ENCODE results near the gene ABCG4.
"Not testable (repeated sequence)": the region's sequence is repeated elsewhere in the genome, so short reads cannot be mapped to it uniquely, and the experiment has no call there.

ABCG4 gene

DNA sequence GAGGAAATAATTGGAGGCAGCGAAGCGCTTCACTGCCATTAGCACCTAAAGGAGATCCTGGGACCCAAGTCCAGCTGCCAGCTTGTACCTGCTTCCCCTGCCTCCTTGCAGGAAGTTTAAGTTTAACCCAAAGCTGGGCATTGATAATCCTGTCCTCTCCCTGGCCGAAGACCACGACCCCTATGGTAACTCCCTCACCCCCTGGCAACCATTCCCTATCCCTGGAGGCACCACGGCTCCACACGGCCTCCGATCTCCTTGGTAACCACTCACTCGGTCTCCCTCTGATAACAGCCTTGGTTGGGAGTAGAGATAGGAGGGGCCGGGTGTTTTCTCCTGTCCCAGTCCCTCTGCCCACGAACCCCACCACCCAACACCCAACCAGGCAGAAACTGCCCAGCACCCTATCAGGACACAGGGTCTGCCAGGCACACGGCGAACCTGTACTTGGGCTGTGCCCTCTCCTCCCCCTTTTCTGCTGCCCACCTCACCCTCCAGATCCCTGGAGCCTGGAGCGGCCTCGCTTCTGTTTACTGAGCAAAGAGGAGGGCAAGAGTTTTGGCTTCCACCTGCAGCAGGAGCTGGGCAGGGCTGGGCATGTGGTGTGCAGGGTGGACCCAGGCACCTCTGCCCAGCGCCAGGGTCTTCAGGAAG lies 37.3 kb downstream of the ABCG4 start:
- DNase-seq: no peak

- DNase-seq: no peak
Observed at GRCh38 chr11:119187123-119187892, 38.5 kb downstream of the ABCG4 start.

DNA sequence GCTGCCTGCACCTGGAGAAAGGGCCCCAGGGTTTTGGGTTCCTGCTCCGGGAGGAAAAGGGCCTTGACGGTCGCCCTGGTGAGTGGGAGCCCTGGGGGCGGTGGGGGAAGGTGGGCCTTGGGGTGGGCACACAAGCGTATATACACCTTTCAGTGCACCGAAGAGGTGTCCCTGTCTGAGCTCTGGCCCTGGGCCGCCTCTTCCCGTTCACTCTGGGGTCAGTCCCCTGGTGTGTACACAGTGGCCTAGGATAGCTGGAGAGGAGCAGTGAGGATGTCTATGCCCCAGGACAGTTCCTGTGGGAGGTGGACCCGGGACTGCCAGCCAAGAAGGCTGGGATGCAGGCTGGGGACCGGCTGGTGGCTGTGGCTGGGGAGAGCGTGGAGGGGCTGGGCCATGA lies 39.2 kb downstream of the ABCG4 start:
- DNase-seq: no peak

GRCh38 chr11:119188887-119189286 lies 40.0 kb downstream of the ABCG4 start:
- no peak for DNase-seq

DNA sequence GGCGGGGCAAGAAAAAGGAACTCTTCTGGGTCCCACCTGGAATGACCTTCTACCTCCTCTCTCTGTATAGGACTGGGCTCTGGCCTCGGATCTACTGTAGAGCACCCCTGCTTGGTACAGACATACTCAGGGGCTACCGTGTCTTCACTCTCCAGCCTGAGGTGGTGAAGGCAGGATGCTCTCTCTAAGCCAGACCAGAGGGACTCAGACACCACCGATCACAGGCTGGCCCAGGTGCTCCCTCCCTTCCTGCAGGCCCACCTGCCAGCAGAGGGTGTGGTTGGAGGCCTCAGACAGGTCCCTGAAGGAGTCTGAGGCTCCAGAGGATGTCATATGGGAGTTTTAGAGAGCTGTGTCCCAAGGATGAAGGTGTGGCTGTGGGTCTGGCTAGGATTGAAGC lies 40.5 kb downstream of the ABCG4 start:
- no peak for DNase-seq

DNA sequence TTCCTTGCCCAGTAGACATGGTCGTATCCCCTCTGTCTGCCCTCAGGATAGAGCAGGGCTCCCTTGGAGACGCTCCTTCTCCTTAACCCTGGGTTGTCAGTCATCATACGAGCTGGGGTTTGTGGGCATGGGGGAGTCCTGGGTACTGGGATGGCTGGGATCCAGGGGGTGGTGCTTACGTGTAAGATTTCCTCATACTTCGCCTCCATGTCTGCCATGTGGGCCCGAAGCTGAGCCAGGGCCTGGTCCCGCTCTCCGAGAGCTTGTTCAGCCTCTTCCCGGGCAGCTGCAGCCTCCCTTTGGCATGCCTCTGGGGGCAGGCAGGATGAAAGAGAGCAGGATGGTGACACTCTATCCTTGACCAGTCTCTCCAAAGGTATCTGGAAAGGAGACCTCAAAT lies 41.7 kb downstream of the ABCG4 start:
- no peak for DNase-seq

GRCh38 chr11:119191265-119191664 lies 42.4 kb downstream of the ABCG4 start:
- DNase-seq: not testable (repeated sequence)

DNA sequence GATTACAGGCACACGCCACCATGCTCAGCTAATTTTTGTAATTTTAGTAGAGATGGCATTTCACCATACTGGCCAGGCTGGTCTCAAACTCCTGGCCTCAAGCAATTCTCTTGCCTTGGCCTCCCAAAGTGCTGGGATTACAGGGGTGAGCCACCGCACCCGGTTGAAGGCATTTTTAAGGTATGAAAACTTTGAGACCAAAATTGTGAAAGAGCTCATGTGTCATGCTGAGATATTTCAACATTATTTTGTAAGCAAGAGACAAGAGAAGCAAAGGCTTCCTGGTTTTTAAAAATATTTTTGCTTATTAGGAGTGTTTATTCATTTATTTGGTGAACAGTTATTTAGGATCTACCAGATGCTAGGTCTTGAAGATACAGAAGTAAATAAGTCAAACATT lies 43.3 kb downstream of the ABCG4 start:
- DNase-seq: no peak

- no peak for DNase-seq
Observed at GRCh38 chr11:119193001-119193400, 44.1 kb downstream of the ABCG4 start.

- no peak for DNase-seq
Observed at GRCh38 chr11:119193626-119194025, 44.8 kb downstream of the ABCG4 start.

DNA sequence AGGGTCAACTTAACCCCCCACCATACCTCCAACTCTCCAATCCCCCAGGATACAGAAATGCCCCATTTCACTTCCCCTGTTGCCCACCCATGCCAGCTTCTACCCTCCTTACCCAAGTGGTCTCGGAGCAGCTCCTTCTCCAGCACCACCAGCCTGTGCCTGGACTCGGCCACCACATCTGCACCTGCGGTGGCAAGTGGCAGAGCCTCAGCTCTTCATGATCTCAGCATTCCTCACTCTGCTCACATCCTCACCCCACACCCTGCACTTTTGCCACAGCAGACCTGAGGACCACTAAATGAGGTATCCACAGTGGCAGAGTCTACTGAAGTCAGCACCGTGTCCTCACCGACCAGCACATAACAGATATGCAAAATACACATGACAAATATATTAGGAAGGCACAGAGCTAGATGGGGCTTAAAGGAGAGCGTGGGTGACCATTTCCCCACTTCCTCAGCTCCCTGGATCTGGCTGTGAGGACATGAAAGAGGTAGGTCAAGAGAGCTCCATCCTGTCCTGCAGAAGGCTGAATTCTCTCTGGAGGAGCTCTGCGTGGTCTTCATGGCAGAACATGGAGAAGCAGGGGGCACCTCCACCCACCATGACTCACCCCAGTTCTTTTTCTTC lies 46.1 kb downstream of the ABCG4 start:
- no peak for DNase-seq

DNA sequence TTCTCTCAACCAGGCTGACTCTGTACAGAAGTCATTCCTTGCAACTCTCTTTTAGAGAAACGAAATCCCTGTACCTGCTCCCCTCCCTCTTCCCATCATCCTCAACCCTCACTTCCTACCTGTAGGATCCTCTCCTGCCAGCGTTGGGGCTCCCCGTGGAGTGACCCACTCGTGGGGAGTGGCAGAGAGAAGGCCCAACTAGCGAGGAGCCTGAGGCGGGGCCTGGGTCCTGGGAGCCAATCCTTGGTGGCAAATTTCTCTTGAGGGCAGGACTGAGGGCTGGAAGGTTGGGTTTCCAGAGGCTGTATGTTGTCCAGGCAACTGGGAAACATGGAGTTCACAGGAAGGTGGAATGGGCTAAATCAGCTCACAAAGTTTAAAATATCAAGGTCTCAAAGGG lies 46.8 kb downstream of the ABCG4 start:
- DNase-seq: no peak

- peak; percentile 91 for DNase-seq
Observed at GRCh38 chr11:119196833-119197483, 48.1 kb downstream of the ABCG4 start.

- DNase-seq: no peak
Observed at GRCh38 chr11:119198925-119199324, 50.1 kb downstream of the ABCG4 start.

DNA sequence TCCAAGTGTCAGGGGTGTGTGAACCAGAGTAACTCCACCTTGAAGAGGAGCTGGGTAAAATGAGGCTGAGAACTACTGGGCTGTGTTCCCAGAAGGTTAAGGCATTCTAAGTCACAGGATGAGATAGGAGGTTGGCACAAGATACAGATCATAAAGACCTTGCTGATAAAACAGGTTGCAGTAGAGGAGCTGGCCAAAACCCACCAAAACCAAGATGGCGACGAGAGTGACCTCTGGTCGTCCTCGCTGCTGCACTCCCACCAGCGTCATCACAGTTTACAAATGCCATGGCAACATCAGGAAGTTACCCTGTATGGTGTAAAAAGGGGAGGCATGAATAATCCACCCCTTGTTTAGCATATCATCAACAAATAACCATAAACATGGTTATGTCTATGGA lies 52.4 kb downstream of the ABCG4 start:
- not testable (repeated sequence) for DNase-seq

- DNase-seq: no peak
Observed at GRCh38 chr11:119202554-119202953, 53.7 kb downstream of the ABCG4 start.

- no peak for DNase-seq
Observed at GRCh38 chr11:119204066-119204465, 55.2 kb downstream of the ABCG4 start.

DNA sequence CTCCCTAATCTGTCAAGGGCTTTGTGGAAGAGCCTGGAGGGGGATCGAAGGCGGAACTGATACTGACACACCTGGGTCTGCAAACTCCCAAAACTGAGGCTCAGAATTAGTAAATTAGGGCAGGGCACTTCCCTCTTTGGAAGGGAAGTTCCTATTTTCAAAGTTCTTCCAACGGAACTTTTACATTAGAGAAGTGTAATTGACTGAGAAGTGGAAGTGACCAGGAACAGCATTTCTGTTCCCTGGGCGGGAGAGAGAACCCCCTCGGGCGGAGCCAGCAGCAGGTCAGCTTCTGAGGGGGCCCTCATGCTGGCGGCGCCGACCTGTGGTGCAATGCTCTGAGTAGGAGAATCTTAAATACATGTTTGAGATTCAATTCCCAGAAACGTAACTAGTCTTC lies 56.2 kb downstream of the ABCG4 start:
- DNase-seq: no peak

DNA sequence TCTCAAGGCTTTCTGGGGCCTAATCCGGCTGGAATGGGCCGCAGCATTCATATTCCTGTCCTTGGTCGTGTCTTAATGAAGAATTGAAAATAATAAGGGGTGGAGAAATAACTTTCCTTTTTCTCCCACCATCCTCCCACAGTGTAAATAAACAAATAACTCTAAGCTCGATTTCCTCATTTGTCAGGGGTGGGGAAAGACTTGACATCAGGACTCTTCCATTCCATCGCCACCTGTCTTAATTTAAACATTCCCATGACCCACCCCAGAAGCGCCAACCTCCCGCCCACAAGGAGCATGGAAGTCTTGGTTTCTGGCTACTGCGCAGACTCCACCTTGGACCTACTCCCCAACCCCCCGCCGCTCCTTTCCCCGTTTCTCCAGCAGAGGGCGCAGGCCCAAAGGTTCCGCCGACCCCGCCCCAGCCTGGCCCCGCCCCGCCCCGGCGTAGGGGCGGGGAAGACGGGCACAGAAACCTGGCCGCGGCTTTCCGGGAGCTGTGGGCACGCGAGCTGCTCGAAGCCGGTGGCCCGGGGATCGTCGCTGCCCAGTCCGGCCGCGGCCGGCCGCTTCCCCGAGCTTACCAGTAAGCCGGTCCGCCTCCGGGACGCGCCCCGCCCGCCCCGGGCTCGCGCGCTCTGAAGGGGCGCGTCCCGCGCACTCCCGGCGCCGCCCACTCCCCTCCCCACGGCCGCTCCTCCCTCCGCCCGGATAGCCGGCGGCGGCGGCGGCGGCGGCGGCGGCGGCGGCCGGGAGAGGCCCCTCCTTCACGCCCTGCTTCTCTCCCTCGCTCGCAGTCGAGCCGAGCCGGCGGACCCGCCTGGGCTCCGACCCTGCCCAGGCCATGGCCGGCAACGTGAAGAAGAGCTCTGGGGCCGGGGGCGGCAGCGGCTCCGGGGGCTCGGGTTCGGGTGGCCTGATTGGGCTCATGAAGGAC lies 57.0 kb downstream of the ABCG4 start, which contains the start of gene CBL:
Gene CBL (plus strand): TSS at position 766 of the 937 bp plus-strand sequence. CDS start 79 bp downstream, at position 845.
- DNase-seq: peak; percentile 97

- peak; percentile 48 for DNase-seq
Observed at GRCh38 chr11:119206511-119207414, 57.9 kb downstream of the ABCG4 start.

- no peak for DNase-seq
Observed at GRCh38 chr11:119207415-119207960, 58.6 kb downstream of the ABCG4 start.
